ENCODE results near the gene RABGAP1L.

GRCh38 chr1:174296309-174296708 lies 137.0 kb downstream of the RABGAP1L start:
- TF ChIP-seq, protein P1, sequence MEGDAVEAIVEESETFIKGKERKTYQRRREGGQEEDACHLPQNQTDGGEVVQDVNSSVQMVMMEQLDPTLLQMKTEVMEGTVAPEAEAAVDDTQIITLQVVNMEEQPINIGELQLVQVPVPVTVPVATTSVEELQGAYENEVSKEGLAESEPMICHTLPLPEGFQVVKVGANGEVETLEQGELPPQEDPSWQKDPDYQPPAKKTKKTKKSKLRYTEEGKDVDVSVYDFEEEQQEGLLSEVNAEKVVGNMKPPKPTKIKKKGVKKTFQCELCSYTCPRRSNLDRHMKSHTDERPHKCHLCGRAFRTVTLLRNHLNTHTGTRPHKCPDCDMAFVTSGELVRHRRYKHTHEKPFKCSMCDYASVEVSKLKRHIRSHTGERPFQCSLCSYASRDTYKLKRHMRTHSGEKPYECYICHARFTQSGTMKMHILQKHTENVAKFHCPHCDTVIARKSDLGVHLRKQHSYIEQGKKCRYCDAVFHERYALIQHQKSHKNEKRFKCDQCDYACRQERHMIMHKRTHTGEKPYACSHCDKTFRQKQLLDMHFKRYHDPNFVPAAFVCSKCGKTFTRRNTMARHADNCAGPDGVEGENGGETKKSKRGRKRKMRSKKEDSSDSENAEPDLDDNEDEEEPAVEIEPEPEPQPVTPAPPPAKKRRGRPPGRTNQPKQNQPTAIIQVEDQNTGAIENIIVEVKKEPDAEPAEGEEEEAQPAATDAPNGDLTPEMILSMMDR (IDR thresholded peaks at IDR 0.05), result no peak
- TF ChIP-seq POLR2A (IDR thresholded peaks at IDR 0.05), result no peak

Data from lower leg skin (tissue), 3 donors.